NCI-H524 (cell line): ENCODE results near the gene DDX3Y.

Experiments
- DNase-seq, 2 experiments: peaks; one replicate each; lab custom pipeline; 2025; lab: John Stamatoyannopoulos, UW

The DDX3Y gene

GRCh38 chrY:12904618-12905516 lies at the start of gene DDX3Y:
Gene DDX3Y (plus strand): TSS chrY:12904868. CDS start chrY:12904937, 69 bp downstream.
- DNase-seq: no peak

GRCh38 chrY:12855791-12856275 lies 48.8 kb upstream of the DDX3Y start:
- DNase-seq: no peak

- DNase-seq: no peak
Observed at GRCh38 chrY:12867960-12868359, 36.7 kb upstream of the DDX3Y start.

- DNase-seq: no peak
Observed at GRCh38 chrY:12896973-12897372, 7.7 kb upstream of the DDX3Y start.

- DNase-seq: no peak
Observed at GRCh38 chrY:12898604-12899003, 6.1 kb upstream of the DDX3Y start.

- no peak for DNase-seq
Observed at GRCh38 chrY:12905517-12905872, 827 bp downstream of the DDX3Y start.

GRCh38 chrY:12905895-12906294 lies 1.2 kb downstream of the DDX3Y start:
- DNase-seq: no peak

GRCh38 chrY:12913541-12913940 lies 8.9 kb downstream of the DDX3Y start:
- no peak for DNase-seq

- DNase-seq: no peak
Observed at GRCh38 chrY:12928043-12928442, 23.4 kb downstream of the DDX3Y start.

- no peak for DNase-seq
Observed at GRCh38 chrY:12941725-12942687, 37.3 kb downstream of the DDX3Y start.
